ENCODE results near the gene TUBGCP3. TPM values are rescaled to one million over a fixed set of nuclear protein-coding genes. Genes with fewer than 3 reads are reported as not detected.
A peak's percentile ranks its signal among the peaks of the same experiment; 100 is the strongest.

Gene TUBGCP3
- total RNA-seq, 1 experiment from 2014 or later = 37.3 TPM

- H3K4me1 Mint-ChIP-seq = peaks cover 11 to 14% of the 10 kb centered on the region in 2 experiments
- H3K4ac ChIP-seq (ENCODE audit: low read depth, low read length) = no peak overlapping the region
- no CpG with 5 or more reads among the region's 15 CpGs for WGBS (ENCODE audit: extremely low coverage, insufficient read length, low lambda C conversion rate)
- H3K79me1 ChIP-seq (ENCODE audit: insufficient read depth, low read depth, low read length, poor library complexity, severe bottlenecking) = no peaks in the 10 kb centered on the region
- H2BK12ac ChIP-seq (ENCODE audit: insufficient read length, low read depth, low read length) = no peak overlapping the region
- H3K4me3 Mint-ChIP-seq = no peak overlapping the region
- H4K91ac ChIP-seq (ENCODE audit: insufficient read length, low read depth, low read length) = no peak overlapping the region
- no peak overlapping the region for H2AK5ac ChIP-seq (ENCODE audit: insufficient read length, low read length)
- no peak overlapping the region for H3T11ph ChIP-seq (ENCODE audit: low read length)
- no peaks in the 10 kb centered on the region for H3K9me3 ChIP-seq (ENCODE audit: control insufficient read depth, low read depth, low read length)
- H4K20me1 ChIP-seq (ENCODE audit: control insufficient read depth, insufficient read depth, insufficient read length) = no peaks in the 10 kb centered on the region
- H2BK20ac ChIP-seq (ENCODE audit: low read depth, low read length, poor library complexity, severe bottlenecking) = no peak overlapping the region
- no peak overlapping the region for H3K4me2 ChIP-seq (ENCODE audit: insufficient read depth, insufficient read length, low read length)
- no peak overlapping the region for H3K18ac ChIP-seq (ENCODE audit: insufficient read length, low read depth, low read length)
- H3K27me3 ChIP-seq (ENCODE audit: insufficient read depth, low read length) = no peaks in the 10 kb centered on the region
- no peak overlapping the region for H3K14ac ChIP-seq (ENCODE audit: insufficient read depth, low read length)
- H3K27ac ChIP-seq (ENCODE audit: insufficient read length, low read depth, low read length) = no peak overlapping the region
- H3K23ac ChIP-seq (ENCODE audit: insufficient read length, low read depth, low read length) = no peak overlapping the region
- H2BK5ac ChIP-seq (ENCODE audit: insufficient read length, low read length) = no peak overlapping the region
- no peak overlapping the region for H4K8ac ChIP-seq (replicated peaks; ENCODE audit: insufficient read length, low read depth, low read length)
- H3K4me1 ChIP-seq (ENCODE audit: insufficient read depth, low read length) = no peaks in the 10 kb centered on the region
- H4K5ac ChIP-seq (ENCODE audit: insufficient read length, low read depth, low read length) = no peak overlapping the region
- no peak overlapping the region for H2AFZ ChIP-seq (ENCODE audit: low read length)
- H3K36me3 Mint-ChIP-seq (ENCODE audit: insufficient read depth in 1 of 3, low read depth in 3 of 3) = peaks cover 6 to 27% (median 24%) of the 10 kb centered on the region in 3 experiments; a peak in 6 of 7 replicates
- H2BK15ac ChIP-seq (ENCODE audit: low read depth, low read length) = no peak overlapping the region
- H3K79me2 ChIP-seq (ENCODE audit: insufficient read depth, low read length) = no peaks in the 10 kb centered on the region
- H3K27me3 Mint-ChIP-seq (ENCODE audit: low read depth) = no peaks in the 10 kb centered on the region
- H3K9ac ChIP-seq (ENCODE audit: extremely low read depth, insufficient read length, low read length) = no peak overlapping the region
- peak; percentile 77 for TF ChIP-seq CTCF (conservative IDR thresholded peaks at IDR 0.05)
- H3K27ac Mint-ChIP-seq = peak overlapping the region; percentile 17 to 84 (median 83); a peak in 4 of 7 replicates
- no peaks in the 10 kb centered on the region for H3K23me2 ChIP-seq (ENCODE audit: insufficient read length, low read depth, low read length, poor library complexity, severe bottlenecking)
- DNase-seq = peak; percentile 80
- H2BK120ac ChIP-seq (ENCODE audit: low read depth, low read length, poor library complexity, severe bottlenecking) = no peak overlapping the region
- H3K9me3 Mint-ChIP-seq = no peaks in the 10 kb centered on the region
- no peak overlapping the region for H3K56ac ChIP-seq (ENCODE audit: insufficient read length, low read depth, low read length)
These were observed 77.8 kb downstream of the TUBGCP3 start for GRCh38 chr13:112510002-112510780.

Data from H9 (cell line).